Stomach (tissue), 4 donors: ENCODE data around the gene CACNA1H.

Source experiments
- EP300 ChIP-seq: sonication (generic); formaldehyde crosslinking; IDR thresholded peaks from one replicate; pipeline ENCODE4 v1.6.1; 2017; ENCODE audit warnings: antibody characterized with exemption
- POLR2A ChIP-seq, 4 donors: fragments of 450-650 bp; IDR thresholded peaks; one replicate each; pipeline ENCODE4 v1.6.1; 2016; ENCODE audit warnings: antibody characterized with exemption in 4 of 4, control low read depth in 2 of 4, mild to moderate bottlenecking in 1 of 4, moderate library complexity in 1 of 4
- POLR2AphosphoS5 ChIP-seq, 3 donors: sonication (generic); formaldehyde crosslinking; IDR thresholded peaks; one replicate each; pipeline ENCODE4 v1.6.1; 2016; ENCODE audit warnings: antibody characterized with exemption in 3 of 3
- TF ChIP-seq, protein P1 (sequence below), 7 experiments: fragments of 450-650 bp in 4 of 7; fragments of 200-600 bp in 3 of 7; sonication (generic) in 3 of 7; IDR thresholded peaks; one replicate each; pipeline ENCODE4 v1.5.1; 2016 to 2019; ENCODE audit warnings: antibody characterized with exemption in 7 of 7, control low read depth in 2 of 7, mild to moderate bottlenecking in 1 of 7

DNA sequence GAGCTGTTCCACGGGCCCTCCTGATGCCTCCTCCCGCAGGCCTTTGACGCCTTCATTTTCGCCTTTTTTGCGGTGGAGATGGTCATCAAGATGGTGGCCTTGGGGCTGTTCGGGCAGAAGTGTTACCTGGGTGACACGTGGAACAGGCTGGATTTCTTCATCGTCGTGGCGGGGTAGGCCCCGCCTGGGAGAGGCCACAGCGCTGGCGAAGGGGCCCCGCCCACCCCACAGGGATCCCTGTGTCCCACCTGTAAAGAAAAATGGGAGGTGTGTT lies 42.4 kb downstream of the CACNA1H start:
- TF ChIP-seq, protein P1, sequence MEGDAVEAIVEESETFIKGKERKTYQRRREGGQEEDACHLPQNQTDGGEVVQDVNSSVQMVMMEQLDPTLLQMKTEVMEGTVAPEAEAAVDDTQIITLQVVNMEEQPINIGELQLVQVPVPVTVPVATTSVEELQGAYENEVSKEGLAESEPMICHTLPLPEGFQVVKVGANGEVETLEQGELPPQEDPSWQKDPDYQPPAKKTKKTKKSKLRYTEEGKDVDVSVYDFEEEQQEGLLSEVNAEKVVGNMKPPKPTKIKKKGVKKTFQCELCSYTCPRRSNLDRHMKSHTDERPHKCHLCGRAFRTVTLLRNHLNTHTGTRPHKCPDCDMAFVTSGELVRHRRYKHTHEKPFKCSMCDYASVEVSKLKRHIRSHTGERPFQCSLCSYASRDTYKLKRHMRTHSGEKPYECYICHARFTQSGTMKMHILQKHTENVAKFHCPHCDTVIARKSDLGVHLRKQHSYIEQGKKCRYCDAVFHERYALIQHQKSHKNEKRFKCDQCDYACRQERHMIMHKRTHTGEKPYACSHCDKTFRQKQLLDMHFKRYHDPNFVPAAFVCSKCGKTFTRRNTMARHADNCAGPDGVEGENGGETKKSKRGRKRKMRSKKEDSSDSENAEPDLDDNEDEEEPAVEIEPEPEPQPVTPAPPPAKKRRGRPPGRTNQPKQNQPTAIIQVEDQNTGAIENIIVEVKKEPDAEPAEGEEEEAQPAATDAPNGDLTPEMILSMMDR (IDR thresholded peaks at IDR 0.05): no peak
- TF ChIP-seq POLR2A (IDR thresholded peaks at IDR 0.05) (no peak), POLR2AphosphoS5 (IDR thresholded peaks at IDR 0.05) (no peak), EP300 (no peak)
